Anterior cingulate cortex (tissue), 58 donors: Measurements from ENCODE around the gene AGAP3.
"Not testable (repeated sequence)": the region's sequence is repeated elsewhere in the genome, so short reads cannot be mapped to it uniquely, and the experiment has no call there.

ENCODE experiments used
- DNase-seq, 58 donors: peaks; one replicate each; lab custom pipeline; 2025; lab: John Stamatoyannopoulos, UW

AGAP3 gene

GRCh38 chr7:151085691-151086620 lies at the start of gene AGAP3:
AGAP3 (plus strand) TSS chr7:151086475; CDS start chr7:151086742, 267 bp downstream.
- peak; percentile 14 to 93 (median 83) for DNase-seq

GRCh38 chr7:151038951-151039849 lies 47.1 kb upstream of the AGAP3 start:
- peak in 2 of 58 donors; percentile 25 to 36 for DNase-seq

GRCh38 chr7:151039850-151040548 lies 46.3 kb upstream of the AGAP3 start:
- no peak for DNase-seq

GRCh38 chr7:151040616-151041375 lies 45.5 kb upstream of the AGAP3 start:
- DNase-seq = no peak

- not testable (repeated sequence) for DNase-seq
These were observed 42.8 kb upstream of the AGAP3 start for GRCh38 chr7:151043449-151043848.

- DNase-seq = no peak
These were observed 42.3 kb upstream of the AGAP3 start for GRCh38 chr7:151043959-151044358.

GRCh38 chr7:151045262-151045661 lies 41.0 kb upstream of the AGAP3 start:
- DNase-seq = no peak

GRCh38 chr7:151045967-151046366 lies 40.3 kb upstream of the AGAP3 start:
- DNase-seq = peak in 2 of 58 donors; percentile 17 to 20

GRCh38 chr7:151046603-151047573 lies 39.4 kb upstream of the AGAP3 start:
- peak in 7 of 58 donors; percentile 14 to 34 (median 24) for DNase-seq

- DNase-seq = peak in 1 of 58 donors; percentile 15
These were observed 38.1 kb upstream of the AGAP3 start, which contains the start of gene ASIC3 for GRCh38 chr7:151047976-151048815. ASIC3 (plus strand) TSS chr7:151048531; CDS start chr7:151048886, 355 bp downstream.

GRCh38 chr7:151048911-151049463 lies 37.3 kb upstream of the AGAP3 start:
- no peak for DNase-seq

GRCh38 chr7:151051108-151051507 lies 35.2 kb upstream of the AGAP3 start:
- DNase-seq = peak in 32 of 58 donors; percentile 9 to 63 (median 32)

- no peak for DNase-seq
These were observed 33.2 kb upstream of the AGAP3 start for GRCh38 chr7:151053096-151053495.

GRCh38 chr7:151053751-151054150 lies 32.5 kb upstream of the AGAP3 start:
- no peak for DNase-seq

GRCh38 chr7:151056283-151056665 lies 30.0 kb upstream of the AGAP3 start:
- DNase-seq = no peak

GRCh38 chr7:151056666-151057505 lies 29.4 kb upstream of the AGAP3 start:
- peak in 4 of 58 donors; percentile 11 to 29 (median 17) for DNase-seq
